Caco-2 (cell line): ENCODE results near the gene KIF17. TPM values are rescaled to one million over a fixed set of nuclear protein-coding genes. Genes with fewer than 3 reads are reported as not detected.

ENCODE experiments used
- BruUV-seq: library from RNA; stranded (reverse); fragments of 400-500 nt; replicated peaks from 2 replicates; lab custom pipeline; 2021; lab: Mats Ljungman, UMichigan
- CTCF ChIA-PET: fragments of 300-600 bp; sonication (Branson Sonifier 250); formaldehyde crosslinking; loops from one replicate; lab custom pipeline; 2022; ENCODE audit warnings: antibody characterized with exemption; lab: Charles Lee
- POLR2A ChIA-PET: fragments of 300-600 bp; sonication (Branson Sonifier 250); formaldehyde crosslinking; loops from one replicate; lab custom pipeline; 2022; ENCODE audit warnings: antibody characterized with exemption; lab: Charles Lee
- DNase-seq, 2 experiments: peaks; one replicate each; pipeline versions ENCODE4 v3.0.0 to v3.0.0-alpha.2; 2020 to 2022
- H3K27me3 ChIP-seq: replicated peaks from 2 replicates; pipeline ENCODE4 v1.6.0; 2011; ENCODE audit warnings: low read length; ENCODE audit not compliant: control insufficient read depth, insufficient read depth
- H3K36me3 ChIP-seq: 2 replicates; pipeline ENCODE4 v1.5.1; 2011; ENCODE audit warnings: low read length; ENCODE audit not compliant: control insufficient read depth, insufficient read depth
- H3K4me1 ChIP-seq: fragments of 250-450 bp; sonication (Bioruptor Pico); 2 replicates; pipeline ENCODE4 v1.5.1; 2020; ENCODE audit warnings: mild to moderate bottlenecking
- H3K4me3 ChIP-seq: 2 replicates; pipeline ENCODE4 v1.5.1; 2011; ENCODE audit warnings: low read depth, mild to moderate bottlenecking, control low read depth, low read length
- H3K9me3 ChIP-seq: fragments of 250-450 bp; sonication (Bioruptor Pico); 2 replicates; pipeline ENCODE4 v1.5.1; 2020; ENCODE audit warnings: mild to moderate bottlenecking, moderate library complexity
- H3K27ac Mint-ChIP-seq: one replicate; pipeline ENCODE4 v1.8.0; 2022; ENCODE audit warnings: mixed read lengths; ENCODE audit not compliant: unreplicated experiment
- H3K27me3 Mint-ChIP-seq: one replicate; pipeline ENCODE4 v1.8.0; 2022; ENCODE audit warnings: mixed read lengths; ENCODE audit not compliant: insufficient read depth, unreplicated experiment
- H3K36me3 Mint-ChIP-seq: one replicate; pipeline ENCODE4 v1.8.0; 2022; ENCODE audit warnings: mild to moderate bottlenecking, mixed read lengths; ENCODE audit not compliant: insufficient read depth, unreplicated experiment
- H3K4me1 Mint-ChIP-seq: one replicate; pipeline ENCODE4 v1.8.0; 2022; ENCODE audit warnings: low read depth, mixed read lengths; ENCODE audit not compliant: unreplicated experiment
- H3K4me3 Mint-ChIP-seq: one replicate; pipeline ENCODE4 v1.8.0; 2022; ENCODE audit warnings: mild to moderate bottlenecking, moderate library complexity, mixed read lengths; ENCODE audit not compliant: unreplicated experiment
- H3K9me3 Mint-ChIP-seq: one replicate; pipeline ENCODE4 v1.8.0; 2022; ENCODE audit warnings: mixed read lengths; ENCODE audit not compliant: unreplicated experiment
- intact Hi-C: fragments of 100-400 bp; cut with micrococcal nuclease; formaldehyde crosslinking; loops from one replicate; pipeline ENCODE4 v1.10.0; 2022; ENCODE audit not compliant: unreplicated experiment
- total RNA-seq: library from RNA; stranded (reverse); gene quantifications from 2 replicates; pipeline ENCODE4 v1.2.3, GENCODE V29; 2022
- TF ChIP-seq, protein P1 (sequence below), 2 experiments: fragments of 200-600 bp in 1 of 2; IDR thresholded peaks; 1 replicate in 1 of 2; 2 replicates in 1 of 2; pipeline versions ENCODE4 v1.5.1 to v1.8.0; 2011 to 2022; ENCODE audit warnings: antibody characterized with exemption in 1 of 2, control low read depth in 1 of 2, inconsistent platforms in 1 of 2, low read depth in 1 of 2, low read length in 1 of 2, mild to moderate bottlenecking in 1 of 2, moderate library complexity in 1 of 2; ENCODE audit not compliant: insufficient read depth in 1 of 2, severe bottlenecking in 1 of 2, unreplicated experiment in 1 of 2

The KIF17 gene
- total RNA-seq, 1 experiment from 2014 or later = 1.5 TPM

GRCh38 chr1:20706841-20707240 lies 11.0 kb downstream of the KIF17 start:
- BruUV-seq = no TSS peak

GRCh38 chr1:20705203-20705755 lies 12.5 kb downstream of the KIF17 start:
- no peaks in the 10 kb centered on the region for H3K27me3 ChIP-seq
- no peaks in the 10 kb centered on the region for H3K4me1 Mint-ChIP-seq
- BruUV-seq = no TSS peak
- no peaks in the 10 kb centered on the region for H3K9me3 ChIP-seq
- no peak for DNase-seq
- TF ChIP-seq, protein P1, sequence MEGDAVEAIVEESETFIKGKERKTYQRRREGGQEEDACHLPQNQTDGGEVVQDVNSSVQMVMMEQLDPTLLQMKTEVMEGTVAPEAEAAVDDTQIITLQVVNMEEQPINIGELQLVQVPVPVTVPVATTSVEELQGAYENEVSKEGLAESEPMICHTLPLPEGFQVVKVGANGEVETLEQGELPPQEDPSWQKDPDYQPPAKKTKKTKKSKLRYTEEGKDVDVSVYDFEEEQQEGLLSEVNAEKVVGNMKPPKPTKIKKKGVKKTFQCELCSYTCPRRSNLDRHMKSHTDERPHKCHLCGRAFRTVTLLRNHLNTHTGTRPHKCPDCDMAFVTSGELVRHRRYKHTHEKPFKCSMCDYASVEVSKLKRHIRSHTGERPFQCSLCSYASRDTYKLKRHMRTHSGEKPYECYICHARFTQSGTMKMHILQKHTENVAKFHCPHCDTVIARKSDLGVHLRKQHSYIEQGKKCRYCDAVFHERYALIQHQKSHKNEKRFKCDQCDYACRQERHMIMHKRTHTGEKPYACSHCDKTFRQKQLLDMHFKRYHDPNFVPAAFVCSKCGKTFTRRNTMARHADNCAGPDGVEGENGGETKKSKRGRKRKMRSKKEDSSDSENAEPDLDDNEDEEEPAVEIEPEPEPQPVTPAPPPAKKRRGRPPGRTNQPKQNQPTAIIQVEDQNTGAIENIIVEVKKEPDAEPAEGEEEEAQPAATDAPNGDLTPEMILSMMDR (IDR thresholded peaks at IDR 0.05; ENCODE audit: insufficient read depth in 1 of 2, low read depth in 1 of 2, low read length in 1 of 2, severe bottlenecking in 1 of 2, unreplicated experiment in 1 of 2) = no peak
- intact Hi-C loops = no loop called here
- H3K9me3 Mint-ChIP-seq = no peaks in the 10 kb centered on the region
- H3K27me3 Mint-ChIP-seq = no peaks in the 10 kb centered on the region
- no peaks in the 10 kb centered on the region for H3K36me3 ChIP-seq
- peaks cover 7% of the 10 kb centered on the region; the same call in 1 of the 2 replicates for H3K4me1 ChIP-seq
- POLR2A ChIA-PET = no interaction called here
- H3K4me3 ChIP-seq = no peak overlapping the region
- H3K27ac Mint-ChIP-seq = no peak overlapping the region
- no peaks in the 10 kb centered on the region for H3K36me3 Mint-ChIP-seq
- CTCF ChIA-PET = interaction anchor here (1.3 kb wide), 1 partner anchor 8 kb away, joined by 5 read pairs; no protein-coding TSS in a partner anchor
- no peak overlapping the region for H3K4me3 Mint-ChIP-seq

More at GRCh38 chr1:20706841-20707240, 11.0 kb downstream of the KIF17 start:
- no peaks in the 10 kb centered on the region for H3K36me3 ChIP-seq
- TF ChIP-seq, protein P1 (IDR thresholded peaks at IDR 0.05; ENCODE audit: insufficient read depth in 1 of 2, low read depth in 1 of 2, low read length in 1 of 2, severe bottlenecking in 1 of 2, unreplicated experiment in 1 of 2) = no peak
- ChIA-PET CTCF (interaction anchor here (1.3 kb wide), 1 partner anchor 10 kb away, joined by 7 read pairs; no protein-coding TSS in a partner anchor), POLR2A (no interaction called here)
- Mint-ChIP-seq H3K27me3 (no peaks in the 10 kb centered on the region), H3K9me3 (no peaks in the 10 kb centered on the region), H3K4me1 (no peaks in the 10 kb centered on the region), H3K27ac (no peak overlapping the region), H3K36me3 (no peaks in the 10 kb centered on the region), H3K4me3 (no peak overlapping the region)
- no peaks in the 10 kb centered on the region for H3K9me3 ChIP-seq
- H3K4me1 ChIP-seq = no peaks in the 10 kb centered on the region
- DNase-seq = no peak
- no peaks in the 10 kb centered on the region for H3K27me3 ChIP-seq
- intact Hi-C loops = no loop called here
- H3K4me3 ChIP-seq = no peak overlapping the region

GRCh38 chr1:20704390-20705202 lies 13.2 kb downstream of the KIF17 start:
- CTCF ChIA-PET = no interaction called here

More at GRCh38 chr1:20704390-20705202, 13.2 kb downstream of the KIF17 start:
- no peaks in the 10 kb centered on the region for H3K9me3 ChIP-seq
- H3K36me3 ChIP-seq = no peaks in the 10 kb centered on the region
- H3K4me3 ChIP-seq = no peak overlapping the region
- H3K4me3 Mint-ChIP-seq = no peak overlapping the region
- H3K36me3 Mint-ChIP-seq = no peaks in the 10 kb centered on the region
- TF ChIP-seq, protein P1 (IDR thresholded peaks at IDR 0.05; ENCODE audit: insufficient read depth in 1 of 2, low read depth in 1 of 2, low read length in 1 of 2, severe bottlenecking in 1 of 2, unreplicated experiment in 1 of 2) = no peak
- DNase-seq = no peak
- H3K27me3 Mint-ChIP-seq = no peaks in the 10 kb centered on the region
- H3K27ac Mint-ChIP-seq = no peak overlapping the region
- no peaks in the 10 kb centered on the region for H3K27me3 ChIP-seq
- intact Hi-C loops = no loop called here
- POLR2A ChIA-PET = no interaction called here
- no TSS peak for BruUV-seq
- H3K4me1 Mint-ChIP-seq = peaks cover 2% of the 10 kb centered on the region
- H3K4me1 ChIP-seq = peaks cover 8% of the 10 kb centered on the region; the same call in 1 of the 2 replicates
- no peaks in the 10 kb centered on the region for H3K9me3 Mint-ChIP-seq
